Thoracic aorta (tissue), 2 donors: ENCODE results near the gene TRMT44. TPM values are rescaled to one million over a fixed set of nuclear protein-coding genes. Genes with fewer than 3 reads are reported as not detected.

Experiments
- ATAC-seq: fragments of 150-250 bp; one replicate; pipeline ENCODE4 v1.8.0; 2017; ENCODE audit warnings: low read depth; ENCODE audit not compliant: insufficient number of reproducible peaks, low FRiP score
- DNase-seq: peaks from one replicate; pipeline ENCODE4 v3.0.0-alpha.2; 2020; ENCODE audit warnings: low spot score
- H3K27ac ChIP-seq, 2 donors: fragments of 200-600 bp; sonication (generic); 1 replicate in 1 of 2; 2 replicates in 1 of 2; pipeline ENCODE4 v1.5.1; 2016; ENCODE audit warnings: mild to moderate bottlenecking in 2 of 2, moderate library complexity in 2 of 2
- H3K27me3 ChIP-seq: fragments of 200-600 bp; sonication (generic); replicated peaks from 2 replicates; pipeline ENCODE4 v1.6.0; 2016; ENCODE audit warnings: mild to moderate bottlenecking; ENCODE audit not compliant: insufficient read depth
- H3K36me3 ChIP-seq: fragments of 200-600 bp; sonication (generic); one replicate; pipeline ENCODE4 v1.5.1; 2016
- H3K4me1 ChIP-seq, 2 donors: fragments of 200-600 bp; sonication (generic); 1 replicate in 1 of 2; 2 replicates in 1 of 2; pipeline versions ENCODE4 v1.5.1 to v1.6.0; 2016; ENCODE audit warnings: low read depth in 2 of 2, mild to moderate bottlenecking in 1 of 2; ENCODE audit not compliant: control insufficient read depth in 1 of 2
- H3K4me3 ChIP-seq: fragments of 200-600 bp; sonication (generic); 2 replicates; pipeline ENCODE4 v1.5.1; 2016; ENCODE audit warnings: mild to moderate bottlenecking
- H3K9me3 ChIP-seq: fragments of 200-600 bp; sonication (generic); 2 replicates; pipeline ENCODE4 v1.5.1; 2016
- total RNA-seq, 2 donors: library from RNA; depleted of rRNA; stranded (reverse); fragments of >200 nt; gene quantifications; one replicate each; pipeline versions ENCODE4 v1.1.0 to v1.2.3, GENCODE V29; 2016
- TF ChIP-seq, protein P1 (sequence below): fragments of 200-600 bp; sonication (generic); IDR thresholded peaks from one replicate; pipeline ENCODE4 v1.5.1; 2019; ENCODE audit warnings: antibody characterized with exemption

The TRMT44 gene
- total RNA-seq, 2 donors from 2014 or later = 19.8 to 30.5 TPM

DNA sequence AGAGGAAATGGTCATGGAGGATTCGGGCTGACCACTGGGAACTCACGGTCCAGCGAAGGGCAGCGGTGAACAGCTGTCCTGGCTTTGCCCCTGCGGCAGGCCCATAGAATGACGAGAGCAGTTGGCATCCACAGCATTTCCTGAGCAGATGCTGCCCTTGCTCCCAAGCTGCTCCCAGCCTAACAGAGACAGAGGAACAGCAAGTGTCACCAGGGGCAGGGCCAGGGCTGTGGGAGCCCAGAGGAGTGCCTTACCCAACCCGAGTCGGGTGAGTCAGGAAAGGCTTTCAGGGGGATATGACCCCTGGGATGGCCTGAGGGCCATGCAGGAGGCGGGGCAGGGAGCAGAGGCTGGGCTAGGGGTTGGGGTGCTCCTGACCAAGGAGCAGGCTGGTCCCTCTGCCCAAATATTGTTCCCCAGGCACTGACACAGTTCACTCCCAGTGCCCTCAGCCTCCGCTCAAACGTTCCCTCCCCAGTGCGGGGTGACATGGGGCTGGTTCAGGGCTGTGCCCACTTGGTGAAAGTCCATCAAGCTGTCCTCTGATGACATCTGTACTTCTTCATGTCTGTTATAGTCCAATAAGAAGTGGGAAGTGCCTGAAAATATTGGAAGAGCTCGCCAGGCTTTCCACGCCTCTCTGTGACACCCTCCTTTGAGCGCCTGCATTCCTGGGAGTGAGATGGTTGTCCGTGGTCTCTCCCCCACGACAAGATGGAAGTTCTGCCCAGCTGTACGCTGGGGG lies 74.9 kb downstream of the TRMT44 start:
- Histone ChIP-seq H3K9me3 (no peaks in the 10 kb centered on the region), H3K36me3 (no peaks in the 10 kb centered on the region), H3K27me3 (no peaks in the 10 kb centered on the region), H3K4me1 (no peaks in the 10 kb centered on the region), H3K27ac (no peak overlapping the region), H3K4me3 (no peak overlapping the region)
- no peak for DNase-seq
- TF ChIP-seq, protein P1, sequence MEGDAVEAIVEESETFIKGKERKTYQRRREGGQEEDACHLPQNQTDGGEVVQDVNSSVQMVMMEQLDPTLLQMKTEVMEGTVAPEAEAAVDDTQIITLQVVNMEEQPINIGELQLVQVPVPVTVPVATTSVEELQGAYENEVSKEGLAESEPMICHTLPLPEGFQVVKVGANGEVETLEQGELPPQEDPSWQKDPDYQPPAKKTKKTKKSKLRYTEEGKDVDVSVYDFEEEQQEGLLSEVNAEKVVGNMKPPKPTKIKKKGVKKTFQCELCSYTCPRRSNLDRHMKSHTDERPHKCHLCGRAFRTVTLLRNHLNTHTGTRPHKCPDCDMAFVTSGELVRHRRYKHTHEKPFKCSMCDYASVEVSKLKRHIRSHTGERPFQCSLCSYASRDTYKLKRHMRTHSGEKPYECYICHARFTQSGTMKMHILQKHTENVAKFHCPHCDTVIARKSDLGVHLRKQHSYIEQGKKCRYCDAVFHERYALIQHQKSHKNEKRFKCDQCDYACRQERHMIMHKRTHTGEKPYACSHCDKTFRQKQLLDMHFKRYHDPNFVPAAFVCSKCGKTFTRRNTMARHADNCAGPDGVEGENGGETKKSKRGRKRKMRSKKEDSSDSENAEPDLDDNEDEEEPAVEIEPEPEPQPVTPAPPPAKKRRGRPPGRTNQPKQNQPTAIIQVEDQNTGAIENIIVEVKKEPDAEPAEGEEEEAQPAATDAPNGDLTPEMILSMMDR = no peak
- no peak for ATAC-seq

DNA sequence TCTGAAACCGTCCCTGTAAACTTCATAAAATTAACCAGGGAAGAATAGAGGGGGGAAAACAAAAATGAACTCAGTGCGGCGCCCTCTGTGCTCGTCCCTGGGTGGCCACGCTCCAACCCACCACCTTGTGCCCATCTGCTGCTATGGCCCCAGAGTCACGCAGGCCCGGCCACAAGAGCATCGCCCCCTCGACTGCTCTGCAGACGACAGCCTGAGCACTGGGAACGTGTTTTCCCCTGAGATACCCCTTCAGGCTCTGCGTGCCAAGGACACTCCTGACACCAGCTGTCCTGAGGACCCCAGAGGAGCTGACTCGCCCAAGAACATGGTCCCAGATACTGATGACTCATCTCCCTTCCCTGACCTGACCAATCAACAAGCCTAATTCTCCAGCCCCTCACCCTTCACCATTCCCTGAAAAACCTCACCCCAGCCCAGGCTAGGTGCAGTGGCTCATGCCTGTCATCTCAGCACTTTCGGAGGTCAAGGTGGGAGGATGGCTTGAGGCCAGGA lies 75.5 kb downstream of the TRMT44 start:
- DNase-seq = no peak
- Histone ChIP-seq H3K36me3 (no peaks in the 10 kb centered on the region), H3K9me3 (peaks cover 2% of the 10 kb centered on the region), H3K4me1 (no peaks in the 10 kb centered on the region), H3K27ac (no peak overlapping the region), H3K4me3 (no peak overlapping the region), H3K27me3 (no peaks in the 10 kb centered on the region)
- ATAC-seq = no peak
- TF ChIP-seq, protein P1 = no peak

DNA sequence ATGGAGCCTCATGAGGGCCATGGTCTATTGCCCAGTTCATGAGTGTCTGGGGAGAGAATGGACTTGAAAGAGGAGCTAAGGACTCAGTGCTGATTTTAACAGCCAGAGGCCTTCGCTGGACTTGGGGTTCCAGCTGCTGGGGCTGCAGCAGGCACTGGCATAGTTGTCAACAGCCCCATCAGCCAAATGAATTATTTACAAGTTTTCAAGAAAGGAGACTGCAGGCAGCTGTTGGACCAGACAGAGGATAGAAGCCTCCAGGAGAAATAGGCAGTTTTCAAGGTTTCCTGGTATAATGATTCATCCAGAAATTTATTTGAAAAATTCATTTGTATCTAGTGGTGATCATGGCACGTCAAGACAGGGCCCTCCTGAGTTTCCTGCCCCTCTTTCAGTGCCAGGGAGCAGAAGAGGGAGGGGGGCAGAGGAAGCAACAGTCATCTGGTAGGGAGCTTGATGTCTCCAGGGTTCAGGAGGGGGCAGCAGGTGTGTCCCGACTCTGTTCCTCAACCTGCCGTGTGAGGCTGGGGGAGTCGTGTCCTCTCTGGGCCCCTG lies 76.5 kb downstream of the TRMT44 start:
- Histone ChIP-seq H3K36me3 (no peaks in the 10 kb centered on the region), H3K4me1 (no peaks in the 10 kb centered on the region), H3K27ac (no peak overlapping the region), H3K4me3 (no peak overlapping the region), H3K9me3 (peaks cover 5% of the 10 kb centered on the region), H3K27me3 (no peaks in the 10 kb centered on the region)
- TF ChIP-seq, protein P1 = no peak
- ATAC-seq (no peak), DNase-seq (no peak)

DNA sequence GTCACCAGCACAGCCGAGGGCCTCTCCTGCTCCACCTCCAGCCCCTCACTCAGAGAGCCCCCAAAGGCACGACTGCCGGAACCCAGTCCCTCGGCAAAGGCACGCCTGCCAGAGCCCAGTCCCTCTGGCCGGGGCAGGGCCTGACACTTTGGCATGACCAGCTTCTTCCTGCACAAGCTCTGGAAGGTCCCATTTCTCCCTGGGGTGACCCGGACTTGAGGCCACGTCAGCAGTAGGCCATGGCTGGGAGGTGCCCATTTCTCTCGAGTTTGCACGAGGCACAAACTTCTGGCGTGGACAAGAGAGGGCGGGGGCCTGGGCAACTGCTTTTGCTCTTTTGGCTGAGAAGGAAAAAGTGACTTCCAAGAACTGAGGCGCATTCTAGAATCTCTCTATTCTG lies 77.4 kb downstream of the TRMT44 start:
- H3K4me3 ChIP-seq = no peak overlapping the region
- H3K36me3 ChIP-seq = no peaks in the 10 kb centered on the region
- H3K4me1 ChIP-seq = no peaks in the 10 kb centered on the region
- no peaks in the 10 kb centered on the region for H3K27me3 ChIP-seq
- TF ChIP-seq, protein P1 = no peak
- no peak overlapping the region for H3K27ac ChIP-seq
- H3K9me3 ChIP-seq = peaks cover 5% of the 10 kb centered on the region
- DNase-seq = no peak
- ATAC-seq = no peak

DNA sequence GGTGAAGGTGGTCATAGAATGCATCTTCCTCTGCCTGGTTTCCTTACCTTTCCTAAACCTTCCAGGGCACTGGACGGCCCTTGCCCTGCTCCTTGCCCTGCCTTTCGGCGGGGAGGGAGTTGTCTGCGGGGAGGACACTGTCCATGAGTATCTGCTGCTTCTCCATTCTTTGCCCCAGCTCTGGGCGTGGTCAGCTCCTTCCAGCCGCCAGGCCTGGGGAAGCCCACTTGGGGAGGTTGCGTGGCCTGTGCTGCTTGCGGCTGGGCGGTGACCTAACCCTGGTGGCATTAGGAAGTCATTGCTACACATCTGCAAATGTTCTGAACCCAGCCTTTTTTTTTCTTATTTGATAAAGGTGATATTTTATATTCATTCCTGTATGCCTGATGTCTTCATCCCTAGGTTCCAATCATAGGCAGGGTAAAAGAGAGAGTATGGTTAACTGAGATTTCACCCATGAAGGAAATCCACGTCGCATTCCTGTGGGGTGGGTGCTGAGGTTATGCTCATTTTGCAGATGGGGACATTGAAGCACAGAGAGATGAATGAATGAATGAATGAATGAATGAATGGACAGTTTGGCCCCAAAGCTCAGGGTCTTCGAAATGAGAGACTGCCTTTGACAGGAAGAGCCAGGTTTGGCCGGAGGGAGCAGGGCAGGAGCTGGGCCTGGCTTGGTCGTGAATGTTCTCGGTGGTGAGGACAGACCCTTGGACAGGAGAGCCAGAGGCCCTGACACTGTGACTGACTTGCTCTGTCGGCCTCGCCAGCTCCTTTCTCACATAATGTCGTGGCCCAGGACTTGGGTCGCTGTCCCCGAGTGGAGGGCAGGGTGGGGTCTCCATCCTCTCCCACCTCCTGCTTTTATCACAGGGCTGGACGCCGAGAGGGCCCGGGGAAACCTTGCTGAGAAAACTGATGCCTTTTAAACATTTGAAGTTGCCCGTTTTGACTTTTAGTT lies 81.9 kb downstream of the TRMT44 start:
- Histone ChIP-seq H3K4me1 (no peaks in the 10 kb centered on the region), H3K27me3 (no peaks in the 10 kb centered on the region), H3K4me3 (no peak overlapping the region), H3K36me3 (no peaks in the 10 kb centered on the region), H3K27ac (no peak overlapping the region), H3K9me3 (peaks cover 5% of the 10 kb centered on the region)
- ATAC-seq = no peak
- TF ChIP-seq, protein P1 = no peak
- DNase-seq = no peak
